ENCODE measurements around the gene SP7. TPM values are rescaled to one million over a fixed set of nuclear protein-coding genes. Genes with fewer than 3 reads are reported as not detected.

The SP7 gene
- total and polyA plus RNA-seq, 9 of the 15 experiments (the other 6 are each of a cell fraction or from before 2014, with no cell fraction given): 0.04 TPM; not detected in 8

GRCh38 chr12:53380794-53381730 lies 44.9 kb upstream of the SP7 start (continued):
- no peak for TF ChIP-seq E2F8 (IDR thresholded peaks at IDR 0.05; ENCODE audit: low read depth, partially characterized antibody)
- TF ChIP-seq ZNF212 (CRISPR knock-in tag; IDR thresholded peaks at IDR 0.05): no peak
- no peak for TF ChIP-seq KLF1 (tag; IDR thresholded peaks at IDR 0.05)
- no peak for TF ChIP-seq KDM5B (IDR thresholded peaks at IDR 0.05; ENCODE audit: insufficient replicate concordance, low read depth, low read length)
- TF ChIP-seq NR2C1 (IDR thresholded peaks at IDR 0.05): 0 out of 2 replicates have a peak, but pooled peaks have one; percentile 15
- TF ChIP-seq NR2C1 (tag; IDR thresholded peaks at IDR 0.05): no peak
- TF ChIP-seq MCM2 (IDR thresholded peaks at IDR 0.05; ENCODE audit: low read depth): no peak
- TF ChIP-seq ZBED1 (IDR thresholded peaks at IDR 0.05): no peak
- TF ChIP-seq ARID3A (IDR thresholded peaks at IDR 0.05; ENCODE audit: borderline replicate concordance, low read depth, low read length): no peak
- 0 out of 2 replicates have a peak, but pooled peaks have one; percentile 7 for TF ChIP-seq ELF1 (tag; IDR thresholded peaks at IDR 0.05)
- no peak for TF ChIP-seq SETDB1 (IDR thresholded peaks at IDR 0.05; ENCODE audit: low read length)
- TF ChIP-seq THAP7 (CRISPR knock-in tag; IDR thresholded peaks at IDR 0.05): no peak
- peak; percentile 21; the same call in 1 of the 2 replicates for TF ChIP-seq ZNF384 (IDR thresholded peaks at IDR 0.05; ENCODE audit: low read depth, low read length)
- no peak for TF ChIP-seq E2F1 (CRISPR knock-in tag; IDR thresholded peaks at IDR 0.05)
- TF ChIP-seq L3MBTL2 (IDR thresholded peaks at IDR 0.05): no peak
- TF ChIP-seq ZBTB2 (IDR thresholded peaks at IDR 0.05): no peak
- TF ChIP-seq NEUROD1 (IDR thresholded peaks at IDR 0.05; ENCODE audit: borderline replicate concordance, low read depth, low read length, partially characterized antibody): no peak

Data from K562 (cell line).